ENCODE results near the gene PRCD.

PRCD gene

GRCh38 chr17:76541739-76542454, 2.1 kb downstream of the PRCD start:
- DNase-seq (ENCODE audit: low spot score) = no peak

GRCh38 chr17:76542566-76542971, 2.7 kb downstream of the PRCD start:
- no peak for DNase-seq (ENCODE audit: low spot score)

DNA sequence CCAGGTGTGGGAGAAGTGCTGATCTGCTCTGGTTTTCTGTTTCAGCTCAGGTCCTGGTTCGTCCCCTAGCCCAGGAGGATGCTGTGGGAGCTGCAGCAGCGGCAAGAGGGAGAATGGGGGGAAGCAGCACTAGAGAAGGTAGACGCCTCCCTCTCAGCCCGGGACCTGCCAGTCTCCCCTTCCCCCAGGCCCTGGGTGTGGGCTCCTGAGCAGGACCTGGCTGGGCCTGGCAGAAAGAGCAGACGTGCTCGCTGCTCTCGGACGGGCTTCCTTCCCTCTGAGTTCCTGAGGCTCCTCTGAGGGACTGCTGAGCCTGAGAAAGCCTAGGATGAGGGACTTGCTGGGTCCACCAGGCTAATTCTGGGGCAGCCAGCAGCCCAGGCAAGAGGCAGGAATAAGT, 3.1 kb downstream of the PRCD start:
- no peak for DNase-seq (ENCODE audit: low spot score)

DNA sequence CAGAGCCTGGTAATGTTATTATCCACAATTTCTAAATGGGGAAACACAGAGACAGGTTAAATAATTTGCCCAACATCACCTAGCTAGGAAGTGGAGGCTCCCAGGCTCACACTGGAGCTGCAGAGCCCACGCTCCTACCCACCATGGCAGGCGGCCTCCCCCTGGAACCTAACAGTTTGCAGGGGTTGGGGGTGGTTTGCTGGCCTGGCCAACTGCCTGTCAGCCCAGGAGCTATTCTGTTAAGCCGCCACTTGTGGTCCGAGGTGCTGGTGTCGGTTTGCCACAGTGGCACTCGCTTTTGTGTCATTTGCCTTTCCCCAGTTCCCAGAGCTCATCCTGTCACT, 3.6 kb downstream of the PRCD start:
- no peak for DNase-seq (ENCODE audit: low spot score)

DNA sequence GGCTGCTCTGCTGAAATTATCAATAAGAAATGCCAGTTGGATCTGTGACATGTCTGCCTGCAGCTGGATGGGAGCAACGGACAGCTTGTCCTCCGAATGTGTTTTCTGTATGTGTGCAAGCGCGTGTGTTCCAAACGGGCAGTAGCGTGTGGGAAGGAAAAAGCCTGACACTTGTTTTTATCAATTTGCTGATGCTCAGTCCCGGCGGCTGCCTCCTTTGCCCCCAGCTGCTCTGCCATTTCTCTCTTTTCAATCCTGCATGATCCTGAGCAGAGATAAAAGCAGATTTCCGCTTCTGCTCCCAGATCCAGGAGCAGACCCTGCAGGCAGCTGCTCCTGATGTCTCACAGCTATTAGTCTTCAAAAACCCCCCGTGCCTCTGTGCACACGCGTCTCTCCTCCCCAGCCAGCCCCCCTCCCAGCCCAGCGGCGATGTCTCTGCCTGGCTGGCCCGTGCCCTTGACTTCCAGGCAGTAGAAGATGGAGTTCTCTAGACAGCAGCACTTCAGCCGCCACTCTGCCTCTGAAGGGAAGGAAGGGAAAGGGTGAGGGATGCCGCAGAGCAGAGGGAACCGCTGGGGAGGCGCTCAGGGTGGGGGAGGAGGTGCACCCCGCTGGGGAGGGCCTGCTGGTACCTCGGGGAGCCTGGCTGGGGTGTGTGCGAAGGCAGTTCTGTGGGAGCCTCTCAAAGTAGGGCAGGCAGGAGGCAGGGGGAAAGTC, 4.1 kb downstream of the PRCD start:
- no peak for DNase-seq (ENCODE audit: low spot score)

DNA sequence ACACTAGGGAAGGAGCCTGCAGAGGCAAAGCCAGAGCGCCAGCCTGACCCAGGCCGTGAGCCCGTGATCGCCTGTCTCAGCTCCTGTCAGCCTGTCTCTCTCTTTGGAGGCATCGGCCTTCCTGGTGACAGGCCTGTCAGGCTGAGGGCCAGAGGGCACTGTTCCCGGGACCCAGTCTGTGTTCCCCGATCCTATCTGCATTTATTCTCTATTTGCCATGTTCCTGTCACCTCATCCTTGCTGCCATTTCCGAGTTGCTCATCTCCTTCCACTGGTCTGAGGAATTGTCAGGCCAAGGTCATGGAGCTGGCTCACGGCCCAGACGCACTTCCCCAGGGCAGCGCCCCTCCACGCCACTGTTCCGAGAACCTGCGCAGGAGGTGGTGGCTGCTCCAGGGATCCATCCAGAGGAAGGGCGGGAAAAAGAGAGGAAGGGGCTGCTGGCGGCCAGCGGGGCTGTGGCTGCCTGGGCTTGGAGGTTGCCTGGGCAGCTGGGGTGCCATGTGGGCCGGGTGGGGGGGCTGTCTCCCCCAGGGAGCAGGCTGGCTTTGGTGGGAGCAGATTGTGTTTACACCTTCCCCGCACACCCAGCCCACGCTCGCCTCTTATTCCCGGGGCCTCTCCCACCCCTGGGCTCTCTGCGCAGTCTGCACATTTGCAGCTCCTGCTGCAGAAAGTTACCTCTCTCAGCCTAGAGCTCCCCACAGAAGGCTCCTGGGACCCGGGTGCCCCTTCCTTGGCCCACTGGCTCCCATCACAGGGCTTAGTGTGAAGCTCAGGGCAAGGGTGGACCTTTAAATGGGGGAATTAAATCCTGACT, 4.9 kb downstream of the PRCD start:
- DNase-seq (ENCODE audit: low spot score) = no peak

DNA sequence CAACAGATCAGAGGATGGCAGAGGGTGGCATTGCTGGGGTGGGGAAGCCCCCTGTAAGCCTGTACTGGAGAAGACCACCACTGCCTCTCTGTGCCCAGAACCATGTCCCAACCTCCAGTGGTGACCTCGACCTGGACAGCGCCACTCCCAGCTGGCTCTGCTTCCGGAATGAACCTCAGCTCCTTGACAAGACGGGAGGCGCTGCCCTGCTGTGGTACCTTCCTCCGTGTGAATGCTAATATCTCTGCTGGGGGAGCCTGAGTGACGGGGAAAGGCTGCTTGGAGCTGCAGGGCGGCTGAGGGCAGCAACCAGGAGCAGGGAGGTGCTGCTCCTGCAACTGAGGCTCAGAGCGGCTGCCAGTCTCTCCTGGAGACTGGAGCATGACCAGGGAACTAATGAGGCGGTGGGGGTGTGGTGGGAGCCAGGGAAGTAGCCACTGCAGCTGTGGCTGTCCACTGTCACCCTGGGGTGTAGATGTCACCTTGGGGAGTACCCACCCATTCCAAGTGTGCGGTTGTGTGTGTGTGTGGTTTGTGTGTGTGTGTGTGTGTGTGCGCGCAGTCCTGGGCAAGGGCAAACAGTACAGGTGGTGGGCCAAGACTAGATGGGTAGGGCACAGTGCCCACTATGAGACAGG, 6.2 kb downstream of the PRCD start:
- no peak for DNase-seq (ENCODE audit: low spot score)

GRCh38 chr17:76546556-76547182, 6.8 kb downstream of the PRCD start:
- DNase-seq (ENCODE audit: low spot score) = peak; percentile 63

- no peak for DNase-seq (ENCODE audit: low spot score)
Measured at GRCh38 chr17:76547183-76547641, 7.4 kb downstream of the PRCD start.

DNA sequence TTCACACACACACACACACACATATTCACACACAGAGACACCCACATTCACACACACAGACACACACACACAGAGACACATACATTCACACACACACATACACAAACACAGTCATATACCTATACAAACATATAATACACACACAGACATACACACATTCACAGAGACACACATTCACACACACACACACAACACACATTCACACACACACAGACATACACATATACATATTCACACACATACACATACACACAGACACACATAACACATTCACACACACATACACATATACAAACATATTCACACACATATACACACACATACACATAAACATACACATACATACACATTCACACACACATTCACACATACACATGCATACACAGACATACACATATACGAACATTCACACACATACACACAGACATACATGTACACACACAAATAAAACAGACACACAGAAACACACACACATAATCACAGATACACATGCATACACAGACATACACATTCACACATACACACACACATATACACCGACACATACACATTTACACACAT, 7.9 kb downstream of the PRCD start:
- DNase-seq (ENCODE audit: low spot score) = no peak

DNA sequence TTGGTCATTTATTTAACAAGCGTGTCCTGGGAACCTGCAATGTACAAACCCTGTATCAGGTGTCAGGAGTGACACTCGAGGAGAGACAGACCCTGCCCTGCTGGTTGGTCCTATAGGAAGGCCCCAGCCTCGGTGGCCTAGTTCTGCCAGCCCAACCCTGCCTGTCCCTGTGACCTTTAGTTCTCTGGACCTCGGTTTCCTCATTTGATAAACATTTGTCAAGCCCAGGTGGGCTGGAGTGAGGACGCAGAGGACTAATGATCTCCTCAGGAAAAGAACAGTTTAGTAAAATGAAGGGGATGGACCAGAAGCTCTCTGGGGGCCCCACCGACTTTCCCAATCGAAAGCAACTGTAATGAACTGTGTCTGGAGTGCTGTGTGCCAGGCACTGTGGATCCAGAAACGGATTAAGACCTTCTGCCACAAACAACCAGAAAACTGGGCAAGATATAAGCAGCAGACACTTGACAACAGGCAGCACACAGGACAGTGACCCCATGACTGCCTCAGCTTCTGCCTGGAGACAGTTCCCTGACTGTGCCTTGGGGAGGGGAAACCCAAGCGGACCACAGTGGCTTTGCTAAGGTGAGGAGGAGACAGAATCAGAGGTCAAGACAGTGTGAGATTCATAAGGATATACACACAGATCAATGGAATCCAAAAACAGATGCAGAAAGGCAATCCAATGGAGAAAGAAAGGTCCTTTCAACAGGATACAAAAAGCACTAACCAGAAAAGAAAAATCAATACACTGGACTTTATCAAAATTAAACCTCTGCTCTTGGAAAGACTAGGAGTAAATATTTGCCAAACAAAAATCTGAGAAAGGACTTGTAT, 8.8 kb downstream of the PRCD start:
- no peak for DNase-seq (ENCODE audit: low spot score)

DNA sequence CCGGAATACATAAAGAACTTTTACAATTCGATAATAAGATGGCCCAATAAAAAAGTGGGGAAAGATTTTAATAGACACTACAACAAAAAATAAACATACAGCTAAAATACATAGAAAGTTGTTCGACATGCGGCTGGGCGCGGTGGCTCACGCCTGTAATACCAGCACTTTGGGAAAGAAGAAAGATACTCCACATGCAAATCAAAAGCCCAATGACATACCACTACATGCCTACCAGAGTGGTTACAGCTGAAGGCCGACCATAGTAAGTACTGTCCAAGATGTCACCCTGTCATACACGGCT, 9.3 kb downstream of the PRCD start:
- DNase-seq (ENCODE audit: low spot score) = no peak

GRCh38 chr17:76549539-76549938, 9.7 kb downstream of the PRCD start:
- DNase-seq (ENCODE audit: low spot score) = no peak

DNA sequence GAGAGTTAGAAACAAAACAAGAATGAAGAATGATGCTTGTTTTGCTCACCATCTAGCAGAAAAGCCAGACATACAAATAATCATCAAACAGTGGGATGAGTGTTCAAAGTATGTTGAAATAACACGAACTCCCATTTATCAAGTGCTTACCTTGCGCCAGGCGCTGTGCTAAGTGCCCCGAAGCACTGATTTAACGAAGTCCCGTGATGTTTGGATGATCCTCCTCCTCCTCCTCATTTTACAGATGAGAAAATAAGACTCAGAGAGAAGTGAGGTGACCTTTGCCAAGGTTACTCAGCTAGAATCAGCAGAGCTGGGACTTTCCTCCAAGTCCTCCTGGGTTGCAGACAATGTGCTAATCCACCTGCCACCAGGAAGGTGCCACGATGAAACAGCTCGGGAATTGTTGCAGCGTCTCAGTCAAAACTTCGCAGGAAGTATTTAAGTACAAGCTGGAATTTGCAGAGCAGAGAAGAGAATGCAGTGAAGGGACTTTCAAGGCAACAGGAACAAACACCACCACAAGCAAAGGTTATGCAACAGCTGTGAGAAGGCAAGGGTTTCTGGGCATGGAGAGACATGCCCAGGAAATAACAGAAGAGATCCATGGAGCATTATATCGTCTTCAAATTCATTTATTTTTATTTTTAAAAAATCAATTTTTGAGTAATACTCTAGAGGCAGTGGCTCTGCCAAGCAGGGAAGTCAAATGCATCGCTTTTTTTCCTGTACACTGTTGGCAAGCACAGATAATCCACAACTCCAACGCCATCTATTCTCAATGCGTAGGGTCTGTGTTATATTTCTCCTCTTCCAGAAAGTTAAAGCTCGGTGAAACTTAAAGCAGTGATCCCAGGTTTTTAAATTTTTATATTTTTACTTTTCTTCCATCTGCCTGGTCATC, 11.1 kb downstream of the PRCD start:
- DNase-seq (ENCODE audit: low spot score) = no peak

- DNase-seq (ENCODE audit: low spot score) = no peak
Measured at GRCh38 chr17:76551685-76552084, 11.8 kb downstream of the PRCD start.

DNA sequence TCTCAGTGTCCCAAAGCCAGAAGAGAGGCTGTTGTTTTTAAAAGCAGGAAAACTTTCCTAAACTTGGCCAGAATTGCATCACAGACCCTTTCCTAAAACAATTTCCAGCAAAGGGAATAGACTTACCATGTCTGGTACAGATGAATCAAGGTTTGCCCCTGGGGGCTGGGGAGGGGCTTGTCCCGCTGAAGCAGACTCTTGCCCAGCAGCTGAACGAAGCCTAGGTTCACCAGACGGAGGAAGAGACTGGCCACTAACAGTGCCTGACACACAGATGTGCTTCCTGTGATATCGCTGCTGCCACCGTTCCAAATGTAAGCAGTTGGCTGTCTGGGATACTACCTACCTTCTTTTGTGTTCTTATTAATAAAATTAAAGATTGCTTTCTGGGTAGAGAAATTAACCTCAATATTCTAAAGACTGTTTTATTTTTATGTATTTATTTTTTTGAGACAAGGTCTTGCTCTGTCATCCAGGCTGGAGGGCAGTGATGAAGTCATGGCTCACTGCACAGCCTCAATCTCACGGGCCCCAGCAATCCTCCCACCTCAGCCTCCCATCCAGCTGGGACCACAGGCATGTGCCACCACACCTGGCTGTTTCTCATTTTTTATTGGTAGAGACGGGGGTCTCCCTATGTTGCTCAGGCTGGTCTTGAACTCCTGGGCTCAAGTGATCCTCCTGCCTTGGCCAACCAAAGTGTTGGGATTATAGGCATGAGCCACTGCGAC, 13.5 kb downstream of the PRCD start:
- no peak for DNase-seq (ENCODE audit: low spot score)

DNA sequence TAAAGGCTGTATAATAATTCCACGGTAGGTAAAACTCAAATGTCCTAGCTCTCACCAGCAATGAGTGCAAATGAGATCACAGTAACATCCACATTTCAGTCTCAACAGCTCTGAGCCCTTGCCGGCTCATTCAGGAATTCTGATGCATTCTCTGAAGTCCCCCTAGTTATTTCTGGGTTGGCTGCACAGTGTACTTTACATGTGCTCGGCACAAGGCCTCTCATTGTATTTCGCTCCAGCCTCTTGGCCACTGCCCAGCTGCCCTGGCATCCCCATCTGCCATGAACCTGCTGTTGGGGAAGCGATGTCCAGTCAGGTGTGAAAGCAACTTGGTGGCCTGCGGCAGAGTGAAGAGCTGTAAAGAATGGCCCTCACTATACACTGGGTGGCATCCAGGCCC, 14.3 kb downstream of the PRCD start:
- peak; percentile 48 for DNase-seq (ENCODE audit: low spot score)

DNA sequence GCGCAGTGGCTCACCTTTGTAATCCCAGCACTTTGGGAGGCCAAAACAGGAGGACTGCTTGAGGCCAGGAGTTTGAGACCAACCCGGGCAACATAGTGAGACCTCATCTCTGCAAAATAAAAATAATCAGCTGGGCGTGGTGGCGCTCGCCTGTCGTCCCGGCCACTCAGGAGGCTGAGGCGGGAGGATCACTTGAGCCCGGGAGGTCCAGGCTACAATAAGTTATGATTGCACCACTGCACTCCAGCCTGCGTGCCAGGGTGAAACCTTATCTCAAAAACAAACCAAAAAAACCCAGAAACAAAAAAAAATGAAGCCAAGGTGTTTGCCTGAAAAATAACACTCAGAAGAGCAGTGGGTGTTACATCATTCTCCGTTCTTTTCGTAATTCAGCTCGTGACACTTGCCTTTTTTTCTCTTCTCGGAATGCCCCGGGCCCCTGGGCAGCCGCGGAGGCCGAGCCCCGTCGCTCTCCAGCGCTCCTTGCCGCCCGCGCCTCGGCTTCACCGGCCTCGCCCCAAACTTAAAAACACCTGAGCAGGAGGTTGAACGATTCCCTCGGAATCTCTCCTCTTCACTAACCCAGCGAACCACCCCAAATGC, 17.0 kb downstream of the PRCD start:
- no peak for DNase-seq (ENCODE audit: low spot score)
